Measurements from ENCODE around the gene DGKQ. TPM values are rescaled to one million over a fixed set of nuclear protein-coding genes. Genes with fewer than 3 reads are reported as not detected.

DGKQ gene
- total RNA-seq, 1 experiment from 2014 or later, result 15.9 TPM

GRCh38 chr4:950136-951020 lies 23.0 kb downstream of the DGKQ start:
- no peak overlapping the region for H3K27ac Mint-ChIP-seq (ENCODE audit: low read depth, unreplicated experiment)
- ChIA-PET CTCF (no interaction called here), POLR2A (interaction anchor here (0.5 kb wide), 1 partner anchor 274 kb away, joined by 3 read pairs; no protein-coding TSS in a partner anchor)
- no peaks in the 10 kb centered on the region for H3K36me3 Mint-ChIP-seq (ENCODE audit: insufficient read depth, unreplicated experiment)
- H3K9me3 Mint-ChIP-seq (ENCODE audit: unreplicated experiment), result no peaks in the 10 kb centered on the region
- intact Hi-C loops (cut with micrococcal nuclease), result no loop called here
- no peaks in the 10 kb centered on the region for H3K27me3 Mint-ChIP-seq (ENCODE audit: insufficient read depth, unreplicated experiment)
- no peak for DNase-seq (ENCODE audit: unreplicated experiment)
- no peak overlapping the region for H3K4me3 Mint-ChIP-seq (ENCODE audit: unreplicated experiment)
- no TSS peak for BruUV-seq (replicated peaks)
- no peaks in the 10 kb centered on the region for H3K4me1 Mint-ChIP-seq (ENCODE audit: insufficient read depth, unreplicated experiment)
- no peak for TF ChIP-seq CTCF (IDR thresholded peaks at IDR 0.05; ENCODE audit: unreplicated experiment)

GRCh38 chr4:949656-950055 lies 23.7 kb downstream of the DGKQ start:
- Mint-ChIP-seq H3K27ac (ENCODE audit: low read depth, unreplicated experiment) (no peak overlapping the region), H3K27me3 (ENCODE audit: insufficient read depth, unreplicated experiment) (no peaks in the 10 kb centered on the region), H3K9me3 (ENCODE audit: unreplicated experiment) (no peaks in the 10 kb centered on the region), H3K4me1 (ENCODE audit: insufficient read depth, unreplicated experiment) (no peaks in the 10 kb centered on the region), H3K36me3 (ENCODE audit: insufficient read depth, unreplicated experiment) (no peaks in the 10 kb centered on the region), H3K4me3 (ENCODE audit: unreplicated experiment) (no peak overlapping the region)
- CTCF ChIA-PET, result interaction anchor here (0.9 kb wide), 1 partner anchor 23 kb away, joined by 3 read pairs; no protein-coding TSS in a partner anchor
- DNase-seq (ENCODE audit: unreplicated experiment), result no peak
- POLR2A ChIA-PET, result no interaction called here
- TF ChIP-seq CTCF (IDR thresholded peaks at IDR 0.05; ENCODE audit: unreplicated experiment), result no peak
- BruUV-seq (replicated peaks), result no TSS peak
- intact Hi-C loops (cut with micrococcal nuclease), result no loop called here

DNA sequence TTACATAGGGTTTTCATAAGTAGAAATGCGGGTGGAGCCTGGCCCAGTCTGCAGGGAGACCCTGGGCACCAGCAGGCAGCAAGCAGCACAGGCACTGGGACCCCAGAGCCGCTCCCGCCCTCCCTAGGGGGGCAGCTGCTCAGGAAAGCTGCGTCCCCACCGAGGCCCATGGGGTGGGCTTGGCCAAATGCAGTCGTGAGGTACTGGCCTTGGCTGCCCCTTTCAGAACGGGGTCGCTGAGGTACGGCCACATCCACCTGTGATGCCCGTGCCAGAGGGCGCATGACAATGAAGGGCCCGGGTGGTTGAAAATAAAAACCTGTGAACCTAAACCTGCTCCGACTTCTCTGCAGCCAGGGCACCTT lies 24.5 kb downstream of the DGKQ start:
- no peaks in the 10 kb centered on the region for H3K4me1 Mint-ChIP-seq (ENCODE audit: insufficient read depth, unreplicated experiment)
- TF ChIP-seq CTCF (IDR thresholded peaks at IDR 0.05; ENCODE audit: unreplicated experiment), result no peak
- no peaks in the 10 kb centered on the region for H3K36me3 Mint-ChIP-seq (ENCODE audit: insufficient read depth, unreplicated experiment)
- no peak for DNase-seq (ENCODE audit: unreplicated experiment)
- no peak overlapping the region for H3K4me3 Mint-ChIP-seq (ENCODE audit: unreplicated experiment)
- no peak overlapping the region for H3K27ac Mint-ChIP-seq (ENCODE audit: low read depth, unreplicated experiment)
- no TSS peak for BruUV-seq (replicated peaks)
- ChIA-PET CTCF (interaction anchor here (0.7 to 0.9 kb wide), 2 partner anchors 23 to 107 kb away, joined by 3 read pairs; no protein-coding TSS in a partner anchor), POLR2A (no interaction called here)
- no peaks in the 10 kb centered on the region for H3K9me3 Mint-ChIP-seq (ENCODE audit: unreplicated experiment)
- intact Hi-C loops (cut with micrococcal nuclease), result no loop called here
- H3K27me3 Mint-ChIP-seq (ENCODE audit: insufficient read depth, unreplicated experiment), result no peaks in the 10 kb centered on the region

DNA sequence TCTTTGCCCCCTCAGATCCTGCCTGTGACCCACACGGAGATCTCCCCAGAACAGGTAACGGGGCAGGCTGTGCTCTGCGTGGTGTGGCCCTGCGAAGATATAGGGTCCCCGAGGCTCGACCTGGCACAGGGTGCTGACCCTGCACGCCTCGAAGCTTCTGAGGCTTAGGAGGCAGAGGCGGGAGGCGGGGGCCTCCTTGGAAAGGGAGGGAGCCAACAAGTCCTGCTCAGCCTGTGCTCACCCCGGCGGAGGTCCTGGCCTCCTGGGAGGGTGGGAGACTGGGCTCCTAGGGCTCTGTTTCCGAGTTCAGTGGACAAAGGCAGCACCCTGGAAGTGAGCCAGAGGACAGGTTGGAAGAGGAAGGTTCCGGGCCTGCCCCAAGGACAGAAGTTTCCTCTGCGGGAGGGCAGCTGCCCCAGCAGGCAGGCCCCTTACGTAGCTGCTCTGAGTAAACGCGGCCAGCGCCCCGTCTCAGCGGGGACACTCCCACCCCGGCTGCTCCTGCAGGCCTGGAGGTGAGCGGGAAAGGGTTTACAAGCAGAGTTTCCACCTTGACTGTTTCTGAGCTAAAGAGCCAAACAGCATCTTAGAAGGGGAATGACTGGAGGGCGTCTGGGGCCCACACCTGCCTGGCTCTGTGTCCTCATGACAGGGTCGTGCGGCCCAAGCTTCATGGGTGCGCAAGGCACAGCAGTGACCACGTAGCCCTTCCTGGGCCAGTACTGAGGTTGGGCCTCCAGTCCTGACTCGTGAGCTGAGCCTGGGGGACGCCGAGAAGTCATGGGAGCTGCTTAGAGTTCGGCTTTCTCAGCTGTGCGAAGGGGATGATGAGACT lies 25.1 kb downstream of the DGKQ start:
- Mint-ChIP-seq H3K36me3 (ENCODE audit: insufficient read depth, unreplicated experiment) (no peaks in the 10 kb centered on the region), H3K27me3 (ENCODE audit: insufficient read depth, unreplicated experiment) (no peaks in the 10 kb centered on the region), H3K4me1 (ENCODE audit: insufficient read depth, unreplicated experiment) (no peaks in the 10 kb centered on the region), H3K4me3 (ENCODE audit: unreplicated experiment) (no peak overlapping the region), H3K9me3 (ENCODE audit: unreplicated experiment) (no peaks in the 10 kb centered on the region), H3K27ac (ENCODE audit: low read depth, unreplicated experiment) (no peak overlapping the region)
- ChIA-PET CTCF (interaction anchor here (0.7 to 0.9 kb wide), 2 partner anchors 22 to 108 kb away, joined by 3 read pairs; no protein-coding TSS in a partner anchor), POLR2A (no interaction called here)
- intact Hi-C loops (cut with micrococcal nuclease), result no loop called here
- BruUV-seq (replicated peaks), result no TSS peak
- DNase-seq (ENCODE audit: unreplicated experiment), result no peak
- TF ChIP-seq CTCF (IDR thresholded peaks at IDR 0.05; ENCODE audit: unreplicated experiment), result no peak
